H1 (cell line): Measurements from ENCODE around the gene NAGS. TPM values are rescaled to one million over a fixed set of nuclear protein-coding genes. Genes with fewer than 3 reads are reported as not detected.

ENCODE experiments used
- CTCF ChIA-PET: fragments of 300-600 bp; sonication (Branson Sonifier 250); formaldehyde crosslinking; loops from one replicate; lab custom pipeline; 2021; ENCODE audit not compliant: partially characterized antibody; lab: Charles Lee
- POLR2A ChIA-PET: fragments of 300-600 bp; sonication (Branson Sonifier 250); formaldehyde crosslinking; loops from one replicate; lab custom pipeline; 2021; ENCODE audit warnings: inconsistent platforms; ENCODE audit not compliant: partially characterized antibody; lab: Charles Lee
- DNase-seq, 2 experiments: peaks; one replicate each; pipeline versions ENCODE4 v3.0.0 to v3.0.0-alpha.2; 2010 to 2022; ENCODE audit warnings: low spot score in 2 of 2, low read depth in 1 of 2, mixed read lengths in 1 of 2
- FAIRE-seq: peaks from 2 replicates; lab custom pipeline; 2011; peaks lifted over from hg19 to GRCh38; lab: Jason Lieb, UNC
- H2AFZ ChIP-seq: 2 replicates; pipeline ENCODE4 v1.8.1; 2012; ENCODE audit warnings: low read length, inconsistent platforms
- H2AK5ac ChIP-seq: 2 replicates; pipeline ENCODE4 v1.6.1; 2013; ENCODE audit warnings: low read depth, low read length
- H2BK120ac ChIP-seq: replicated peaks from 2 replicates; pipeline ENCODE3; 2013; ENCODE audit warnings: low read depth, low read length, inconsistent platforms
- H2BK12ac ChIP-seq: 2 replicates; pipeline ENCODE4 v1.6.1; 2013; ENCODE audit warnings: low read depth, low read length
- H2BK15ac ChIP-seq: 2 replicates; pipeline ENCODE4 v1.6.1; 2013; ENCODE audit warnings: low read length
- H2BK20ac ChIP-seq: 2 replicates; pipeline ENCODE4 v1.6.1; 2013; ENCODE audit warnings: low read length
- H2BK5ac ChIP-seq: 2 replicates; pipeline ENCODE4 v1.6.1; 2013; ENCODE audit warnings: low read depth, low read length
- H3K14ac ChIP-seq: 2 replicates; pipeline ENCODE4 v1.6.1; 2013; ENCODE audit warnings: inconsistent platforms; ENCODE audit not compliant: insufficient read length
- H3K18ac ChIP-seq: 2 replicates; pipeline ENCODE4 v1.6.1; 2013; ENCODE audit warnings: low read length; ENCODE audit errors: extremely low read depth
- H3K23ac ChIP-seq: 2 replicates; pipeline ENCODE4 v1.6.1; 2013; ENCODE audit warnings: inconsistent platforms; ENCODE audit not compliant: insufficient read length
- H3K23me2 ChIP-seq: 2 replicates; pipeline ENCODE4 v1.6.1; 2013; ENCODE audit warnings: low read depth, low read length
- H3K27ac ChIP-seq: 2 replicates; pipeline ENCODE4 v1.6.1; 2011; ENCODE audit warnings: low read depth, low read length, inconsistent platforms
- H3K27me3 ChIP-seq, 4 experiments: replicated peaks in 1 of 4; 1 replicate in 1 of 4; 2 replicates in 3 of 4; pipeline versions ENCODE4 v1.6.1 to v1.8.1; 2011 to 2013; ENCODE audit warnings: low read length in 3 of 4, mild to moderate bottlenecking in 3 of 4, inconsistent platforms in 2 of 4, mixed read lengths in 2 of 4, moderate library complexity in 1 of 4; ENCODE audit not compliant: control insufficient read depth in 3 of 4, insufficient read depth in 3 of 4; ENCODE audit errors: extremely low read depth in 1 of 4
- H3K36me3 ChIP-seq, 4 experiments: 2 replicates each; pipeline versions ENCODE4 v1.6.1 to v1.8.1; 2011 to 2013; ENCODE audit warnings: mild to moderate bottlenecking in 4 of 4, low read length in 3 of 4, moderate library complexity in 2 of 4, control low read depth in 1 of 4, inconsistent platforms in 1 of 4; ENCODE audit not compliant: insufficient read depth in 4 of 4, control insufficient read depth in 2 of 4
- H3K4ac ChIP-seq: replicated peaks from 2 replicates; pipeline ENCODE3; 2013; ENCODE audit warnings: low read length, low read depth, mixed read lengths, inconsistent platforms; ENCODE audit not compliant: insufficient read length
- H3K4me1 ChIP-seq, 4 experiments: replicated peaks in 1 of 4; 1 replicate in 1 of 4; 2 replicates in 3 of 4; pipeline versions ENCODE4 v1.6.1 to v1.8.1; 2011 to 2013; ENCODE audit warnings: low read length in 3 of 4, inconsistent platforms in 2 of 4, mixed read lengths in 1 of 4; ENCODE audit not compliant: insufficient read depth in 4 of 4, control insufficient read depth in 3 of 4
- H3K4me2 ChIP-seq, 2 experiments: 2 replicates each; pipeline versions ENCODE4 v1.6.1 to v1.8.1; 2011 to 2013; ENCODE audit warnings: low read depth in 2 of 2, low read length in 2 of 2, control low read depth in 1 of 2, inconsistent platforms in 1 of 2, mild to moderate bottlenecking in 1 of 2; ENCODE audit not compliant: insufficient read depth in 1 of 2
- H3K4me3 ChIP-seq, 4 experiments: fragments of 200-600, 300-600 bp in 1 of 4; sonication (generic), shearing (Covaris generic), sonication (Bioruptor Twin) in 1 of 4; 2 replicates each; pipeline versions ENCODE4 v1.5.1 to v1.8.1; 2011 to 2016; ENCODE audit warnings: low read length in 4 of 4, low read depth in 3 of 4, control low read depth in 2 of 4, inconsistent platforms in 2 of 4, mild to moderate bottlenecking in 2 of 4, mixed read lengths in 1 of 4, moderate library complexity in 1 of 4; ENCODE audit not compliant: insufficient read depth in 2 of 4; ENCODE audit errors: extremely low read depth in 1 of 4
- H3K56ac ChIP-seq: replicated peaks from 2 replicates; pipeline ENCODE3; 2013; ENCODE audit warnings: low read depth, mild to moderate bottlenecking, mixed read lengths, low read length, inconsistent platforms; ENCODE audit not compliant: insufficient read length
- H3K79me1 ChIP-seq: 2 replicates; pipeline ENCODE4 v1.6.1; 2013; ENCODE audit warnings: low read depth, low read length, control low read depth
- H3K79me2 ChIP-seq, 2 experiments: 2 replicates each; pipeline versions ENCODE4 v1.6.1 to v1.8.1; 2012 to 2013; ENCODE audit warnings: low read length in 2 of 2, mild to moderate bottlenecking in 2 of 2, inconsistent platforms in 1 of 2; ENCODE audit not compliant: insufficient read depth in 2 of 2, control insufficient read depth in 1 of 2
- H3K9ac ChIP-seq, 4 experiments: replicated peaks in 1 of 4; 1 replicate in 1 of 4; 2 replicates in 3 of 4; pipeline versions ENCODE4 v1.6.1 to v1.8.1; 2011 to 2013; ENCODE audit warnings: low read depth in 3 of 4, low read length in 3 of 4, control low read depth in 2 of 4, mild to moderate bottlenecking in 2 of 4, moderate library complexity in 2 of 4, inconsistent platforms in 1 of 4; ENCODE audit errors: extremely low read depth in 1 of 4
- H3K9me3 ChIP-seq, 2 experiments: 2 replicates each; pipeline versions ENCODE4 v1.6.1 to v1.8.1; 2012 to 2013; ENCODE audit warnings: mild to moderate bottlenecking in 2 of 2, moderate library complexity in 2 of 2, control low read depth in 1 of 2, inconsistent platforms in 1 of 2, low read depth in 1 of 2, low read length in 1 of 2, mixed read lengths in 1 of 2; ENCODE audit not compliant: insufficient read depth in 2 of 2
- H4K20me1 ChIP-seq, 2 experiments: replicated peaks in 1 of 2; 2 replicates each; pipeline versions ENCODE3 to v1.8.1; 2011 to 2013; ENCODE audit warnings: inconsistent platforms in 2 of 2, low read length in 2 of 2, mild to moderate bottlenecking in 1 of 2; ENCODE audit not compliant: insufficient read depth in 2 of 2, control insufficient read depth in 1 of 2
- H4K5ac ChIP-seq: 2 replicates; pipeline ENCODE4 v1.6.1; 2013; ENCODE audit warnings: low read length, low read depth, mixed read lengths, inconsistent platforms; ENCODE audit not compliant: insufficient read length
- H4K8ac ChIP-seq: 2 replicates; pipeline ENCODE4 v1.8.0; 2013; ENCODE audit warnings: mild to moderate bottlenecking, moderate library complexity, low read length, inconsistent platforms; ENCODE audit not compliant: insufficient read depth; ENCODE audit errors: extremely low read depth
- H4K91ac ChIP-seq: replicated peaks from 2 replicates; pipeline ENCODE3; 2013; ENCODE audit warnings: low read length, mixed read lengths, inconsistent platforms; ENCODE audit not compliant: insufficient read length
- CBX5 ChIP-seq: fragments of 300-800, 300-1000 bp; sonication (generic); IDR thresholded peaks from 2 replicates; pipeline ENCODE4 v1.7.1; 2016; ENCODE audit warnings: antibody characterized with exemption, low read length, low read depth
- HDAC2 ChIP-seq, 2 experiments: fragments of 300-600 bp in 1 of 2; sonication (generic) in 1 of 2; IDR thresholded peaks; 2 replicates each; pipeline ENCODE4 v1.6.1; 2011 to 2012; ENCODE audit warnings: low read depth in 2 of 2, low read length in 2 of 2, mild to moderate bottlenecking in 2 of 2, moderate library complexity in 2 of 2, borderline replicate concordance in 1 of 2, inconsistent platforms in 1 of 2
- JUN ChIP-seq: IDR thresholded peaks from 2 replicates; pipeline ENCODE4 v1.6.1; 2011; ENCODE audit warnings: low read depth, mild to moderate bottlenecking, improper control_type of control experiment, low read length
- KDM4A ChIP-seq: IDR thresholded peaks from one replicate; pipeline ENCODE4 v1.7.1; 2012; ENCODE audit warnings: low read depth, mild to moderate bottlenecking, moderate library complexity, low read length, inconsistent platforms; ENCODE audit not compliant: severe bottlenecking
- WGBS, 2 experiments: shearing (Covaris generic) in 1 of 2; methylation state at CpG; one replicate each; pipeline versions ENCODE4 v1.1.6 to v1.1.7; 2013 to 2015; ENCODE audit warnings: low lambda C conversion rate in 2 of 2, mixed read lengths in 2 of 2, inconsistent platforms in 1 of 2, low coverage in 1 of 2, missing lambda C conversion rate in 1 of 2; ENCODE audit not compliant: insufficient replicate concordance in 2 of 2, insufficient coverage in 1 of 2, insufficient read length in 1 of 2; ENCODE audit errors: extremely low coverage in 1 of 2, missing lambda C conversion rate in 1 of 2; 5-methylcytosine and 5-hydroxymethylcytosine counted together
- polyA plus RNA-seq, 7 experiments: library from polyadenylated mRNA; depleted of rRNA in 3 of 7; stranded (reverse) in 5 of 7; unstranded in 2 of 7; fragments of >200 nt in 5 of 7; fragments of 200-250 nt in 2 of 7; gene quantifications; 1 replicate in 5 of 7; 2 replicates in 1 of 7; 4 replicates in 1 of 7; pipeline versions ENCODE4 v1.2.1 to v1.2.3, GENCODE V29; 2011 to 2013; ENCODE audit warnings: missing spikeins in 2 of 7, mixed read lengths in 2 of 7
- total RNA-seq: library from RNA; stranded (reverse); fragmentation: NEBNext Ultra II Directional; extraction: Animal tissue kit (Norgen Biotek cat#: 25700); gene quantifications from 2 replicates; pipeline ENCODE4 v1.2.1, GENCODE V29; 2021

The NAGS gene
- total and polyA plus RNA-seq, 2 of the 8 experiments (the other 6 are each of a cell fraction or from before 2014, with no cell fraction given): 4.0 to 5.1 TPM

GRCh38 chr17:44044071-44044470 is 39.6 kb downstream of the NAGS start:
- Histone ChIP-seq H2BK20ac (no peak overlapping the region), H4K8ac (no peak overlapping the region), H3K4me1 (no peaks in the 10 kb centered on the region), H3K18ac (no peak overlapping the region), H3K27me3 (no peaks in the 10 kb centered on the region), H2BK15ac (no peak overlapping the region), H3K4ac (no peak overlapping the region), H3K79me1 (peaks cover 4% of the 10 kb centered on the region; the same call in 1 of the 2 replicates), H3K36me3 (peaks cover 2 to 33% (median 14%) of the 10 kb centered on the region in 4 experiments; a peak in 7 of 8 replicates), H4K91ac (no peak overlapping the region), H4K20me1 (peaks cover 5 to 11% of the 10 kb centered on the region in 2 experiments), H3K9ac (no peak overlapping the region), H3K4me3 (no peak overlapping the region), H2BK120ac (no peak overlapping the region), H2AFZ (no peak overlapping the region), H2BK12ac (no peak overlapping the region), H3K27ac (no peak overlapping the region), H4K5ac (no peak overlapping the region), H2AK5ac (no peak overlapping the region), H2BK5ac (no peak overlapping the region), H3K23ac (no peak overlapping the region), H3K9me3 (no peaks in the 10 kb centered on the region; a peak in 1 of 4 replicates), H3K4me2 (no peak overlapping the region), H3K14ac (no peak overlapping the region), H3K56ac (no peak overlapping the region), H3K79me2 (peaks cover 0 to 77% of the 10 kb centered on the region in 2 experiments; a peak in 2 of 4 replicates), H3K23me2 (no peaks in the 10 kb centered on the region)
- FAIRE-seq (no peak), DNase-seq (no peak)
- CTCF ChIA-PET: interaction anchor here (0.6 to 9.5 kb wide), 14 partner anchors 7 to 164 kb away, joined by 3 to 108 read pairs (median 4); partner anchors contain the start of gene TMEM101
- WGBS, 2 experiments: 75% methylated on average over 1 of the region's 1 CpG; no CpG with 5 or more reads in 1 of the 2 experiments
- TF ChIP-seq CBX5 (no peak), HDAC2 (IDR thresholded peaks at IDR 0.05; ENCODE audit: borderline replicate concordance in 1 of 2, low read depth in 2 of 2, low read length in 2 of 2) (no peak), KDM4A (no peak), JUN (no peak)
- POLR2A ChIA-PET: interaction anchor here (0.6 to 7.4 kb wide), 12 partner anchors 10 to 316 kb away, joined by 3 to 55 read pairs (median 4); partner anchors contain the start of genes LSM12 and TMEM101
